Measurements from ENCODE around the gene OR3A1.
"Not testable (repeated sequence)": the region's sequence is repeated elsewhere in the genome, so short reads cannot be mapped to it uniquely, and the experiment has no call there.

- TF ChIP-seq CTCF (conservative IDR thresholded peaks at IDR 0.05 in 1 of 2, IDR thresholded peaks at IDR 0.05 in 1 of 2; ENCODE audit: extremely low read depth in 1 of 2, insufficient read depth in 1 of 2, low read depth in 1 of 2, low read length in 2 of 2); EZH2 (IDR thresholded peaks at IDR 0.05; ENCODE audit: borderline replicate concordance, low read length): not testable (repeated sequence)
Observed at GRCh38 chr17:3342782-3343181, 44.6 kb upstream of the OR3A1 start.
